OCI-LY3 (cell line): Measurements from ENCODE around the gene DOCK8.

Experiments used
- H2AFZ ChIP-seq: fragments of 200-600, 300-600 bp; shearing (Covaris generic); 2 replicates; pipeline ENCODE4 v1.6.0; 2014; ENCODE audit warnings: antibody characterized with exemption, low read depth, low read length
- H3K27ac ChIP-seq: fragments of 200-600, 300-600 bp; sonication (generic); 2 replicates; pipeline ENCODE4 v1.5.1; 2014; ENCODE audit warnings: mild to moderate bottlenecking, low read length, moderate library complexity, mixed read lengths
- H3K27me3 ChIP-seq: fragments of 200-600, 300-600 bp; sonication (generic); 2 replicates; pipeline ENCODE4 v1.6.1; 2014; ENCODE audit warnings: low read depth, low read length, mixed read lengths
- H3K36me3 ChIP-seq: fragments of 200-600, 300-600 bp; sonication (generic); replicated peaks from 2 replicates; pipeline ENCODE3; 2014; ENCODE audit warnings: low read depth, low read length, mixed read lengths
- H3K4me1 ChIP-seq: fragments of 300-600, 200-600 bp; sonication (generic); 2 replicates; pipeline ENCODE4 v1.6.1; 2014; ENCODE audit warnings: low read length, mixed read lengths
- H3K4me2 ChIP-seq: fragments of 200-600, 300-600 bp; sonication (generic); 2 replicates; pipeline ENCODE4 v1.6.1; 2014; ENCODE audit warnings: low read length, mixed read lengths
- H3K4me3 ChIP-seq: fragments of 300-600, 200-600 bp; sonication (generic); 2 replicates; pipeline ENCODE4 v1.5.1; 2014; ENCODE audit warnings: antibody characterized with exemption, mild to moderate bottlenecking, low read length, moderate library complexity
- H3K79me2 ChIP-seq: fragments of 300-600, 200-600 bp; shearing (Covaris generic); 2 replicates; pipeline ENCODE4 v1.6.1; 2014; ENCODE audit warnings: mild to moderate bottlenecking, low read length, mixed read lengths
- H3K9ac ChIP-seq: fragments of 300-600, 200-600 bp; shearing (Covaris generic); 2 replicates; pipeline ENCODE4 v1.6.0; 2014; ENCODE audit warnings: mild to moderate bottlenecking, low read length, moderate library complexity
- H3K9me3 ChIP-seq: fragments of 200-600, 300-600 bp; shearing (Covaris generic); 2 replicates; pipeline ENCODE4 v1.6.1; 2014; ENCODE audit warnings: low read length, mixed read lengths; ENCODE audit not compliant: insufficient read depth
- H4K20me1 ChIP-seq: fragments of 200-600, 300-600 bp; sonication (generic); 2 replicates; pipeline ENCODE4 v1.6.1; 2016; ENCODE audit warnings: low read length, mixed read lengths; ENCODE audit not compliant: insufficient read depth
- CTCF ChIP-seq: fragments of 200-600, 300-600 bp; sonication (generic); IDR thresholded peaks from 2 replicates; pipeline ENCODE4 v1.5.1; 2014; ENCODE audit warnings: antibody characterized with exemption, low read length, low read depth
- EZH2phosphoT487 ChIP-seq: fragments of 200-600 bp; shearing (Covaris generic); IDR thresholded peaks from 2 replicates; pipeline ENCODE4 v1.6.1; 2018; ENCODE audit warnings: antibody characterized with exemption, mixed run types, low read depth

Gene DOCK8

GRCh38 chr9:250625-251024 is 36.0 kb downstream of the DOCK8 start:
- no peak overlapping the region for H3K4me3 ChIP-seq
- no peaks in the 10 kb centered on the region for H4K20me1 ChIP-seq
- no peak overlapping the region for H3K27ac ChIP-seq
- peaks cover 7% of the 10 kb centered on the region; the same call in 1 of the 2 replicates for H3K27me3 ChIP-seq
- H3K36me3 ChIP-seq = no peaks in the 10 kb centered on the region
- H3K4me2 ChIP-seq = no peak overlapping the region
- H3K79me2 ChIP-seq = no peaks in the 10 kb centered on the region
- no peaks in the 10 kb centered on the region for H3K9me3 ChIP-seq
- no peak overlapping the region for H2AFZ ChIP-seq
- TF ChIP-seq EZH2phosphoT487 = no peak
- no peak for TF ChIP-seq CTCF
- H3K4me1 ChIP-seq = no peaks in the 10 kb centered on the region
- H3K9ac ChIP-seq = no peak overlapping the region

GRCh38 chr9:251398-251797 is 36.7 kb downstream of the DOCK8 start:
- Histone ChIP-seq H3K4me2 (no peak overlapping the region), H3K27me3 (peaks cover 7% of the 10 kb centered on the region; the same call in 1 of the 2 replicates), H3K79me2 (no peaks in the 10 kb centered on the region), H3K36me3 (no peaks in the 10 kb centered on the region), H3K27ac (no peak overlapping the region), H2AFZ (no peak overlapping the region), H3K9me3 (no peaks in the 10 kb centered on the region), H3K4me3 (no peak overlapping the region), H4K20me1 (no peaks in the 10 kb centered on the region), H3K9ac (no peak overlapping the region), H3K4me1 (no peaks in the 10 kb centered on the region)
- TF ChIP-seq CTCF = no peak
- TF ChIP-seq EZH2phosphoT487 = no peak

GRCh38 chr9:253539-253938 is 38.9 kb downstream of the DOCK8 start:
- H2AFZ ChIP-seq = no peak overlapping the region
- no peak overlapping the region for H3K4me2 ChIP-seq
- TF ChIP-seq EZH2phosphoT487 = no peak
- no peak for TF ChIP-seq CTCF

GRCh38 chr9:254516-254915 is 39.9 kb downstream of the DOCK8 start:
- H3K4me3 ChIP-seq = no peak overlapping the region
- H3K36me3 ChIP-seq = no peaks in the 10 kb centered on the region
- no peak overlapping the region for H3K27ac ChIP-seq
- H3K79me2 ChIP-seq = no peaks in the 10 kb centered on the region
- H3K4me2 ChIP-seq = no peak overlapping the region
- H4K20me1 ChIP-seq = no peaks in the 10 kb centered on the region
- H3K9ac ChIP-seq = no peak overlapping the region
- no peaks in the 10 kb centered on the region for H3K4me1 ChIP-seq
- H3K27me3 ChIP-seq = peaks cover 10% of the 10 kb centered on the region; the same call in 1 of the 2 replicates
- TF ChIP-seq CTCF = no peak
- TF ChIP-seq EZH2phosphoT487 = no peak
- H2AFZ ChIP-seq = no peak overlapping the region
- no peaks in the 10 kb centered on the region for H3K9me3 ChIP-seq

More at GRCh38 chr9:253539-253938, 38.9 kb downstream of the DOCK8 start:
- Histone ChIP-seq H4K20me1 (no peaks in the 10 kb centered on the region), H3K9ac (no peak overlapping the region), H3K4me3 (no peak overlapping the region), H3K9me3 (no peaks in the 10 kb centered on the region), H3K4me1 (no peaks in the 10 kb centered on the region), H3K36me3 (no peaks in the 10 kb centered on the region), H3K27me3 (peaks cover 7% of the 10 kb centered on the region; the same call in 1 of the 2 replicates), H3K79me2 (no peaks in the 10 kb centered on the region), H3K27ac (no peak overlapping the region)
